Measurements from ENCODE around the gene GGA3.
"Not testable (repeated sequence)": the region's sequence is repeated elsewhere in the genome, so short reads cannot be mapped to it uniquely, and the experiment has no call there.

GGA3 gene

GRCh38 chr17:75209061-75209460 lies 52.3 kb downstream of the GGA3 start:
- DNase-seq (ENCODE audit: low read depth), result no peak

GRCh38 chr17:75208161-75208560 lies 53.2 kb downstream of the GGA3 start:
- no peak for DNase-seq (ENCODE audit: low read depth)

- no peak for DNase-seq (ENCODE audit: low read depth)
Measured at GRCh38 chr17:75207760-75208159, 53.6 kb downstream of the GGA3 start.

GRCh38 chr17:75207050-75207407 lies 54.4 kb downstream of the GGA3 start:
- not testable (repeated sequence) for DNase-seq (ENCODE audit: low read depth)

GRCh38 chr17:75205793-75206163 lies 55.6 kb downstream of the GGA3 start:
- DNase-seq (ENCODE audit: low read depth), result no peak

- peak; percentile 84 for DNase-seq (ENCODE audit: low read depth)
Measured at GRCh38 chr17:75205037-75205792, 56.2 kb downstream of the GGA3 start, which contains the start of gene NUP85. Gene NUP85, plus strand, starts transcription at chr17:75205679. Its CDS starts 83 bp downstream, at chr17:75205762.

- DNase-seq (ENCODE audit: low read depth), result no peak
Measured at GRCh38 chr17:75199886-75200618, 61.4 kb downstream of the GGA3 start.

- no peak for DNase-seq (ENCODE audit: low read depth)
Measured at GRCh38 chr17:75194879-75195278, 66.5 kb downstream of the GGA3 start.

- no peak for DNase-seq (ENCODE audit: low read depth)
Measured at GRCh38 chr17:75191584-75191983, 69.8 kb downstream of the GGA3 start.

- DNase-seq (ENCODE audit: low read depth), result no peak
Measured at GRCh38 chr17:75188614-75189013, 72.8 kb downstream of the GGA3 start.

All from stimulated activated CD8-positive, alpha-beta memory T cell treated with anti-CD3 and anti-CD28 coated beads, Interleukin-15, amount 100 ng/mL, for 24 hours (primary cell).